Mucosa of rectum (tissue), 2 donors: ENCODE results near the gene BDH2.

Source experiments
- H3K27ac ChIP-seq, 2 donors: one replicate each; pipeline ENCODE4 v1.7.0; 2013; ENCODE audit warnings: inconsistent platforms in 2 of 2, low read depth in 2 of 2, low read length in 2 of 2
- H3K27me3 ChIP-seq, 2 donors: one replicate each; pipeline ENCODE4 v1.7.0; 2013; ENCODE audit warnings: low read length in 2 of 2; ENCODE audit not compliant: control insufficient read depth in 2 of 2, insufficient read depth in 2 of 2
- H3K36me3 ChIP-seq, 2 donors: one replicate each; pipeline ENCODE4 v1.7.0; 2013; ENCODE audit warnings: low read length in 2 of 2; ENCODE audit not compliant: control insufficient read depth in 2 of 2, insufficient read depth in 2 of 2
- H3K4me1 ChIP-seq, 2 donors: one replicate each; pipeline ENCODE4 v1.7.0; 2013; ENCODE audit warnings: low read length in 2 of 2, mild to moderate bottlenecking in 1 of 2; ENCODE audit not compliant: control insufficient read depth in 2 of 2, insufficient read depth in 2 of 2
- H3K4me3 ChIP-seq, 2 donors: one replicate each; pipeline ENCODE4 v1.7.0; 2013; ENCODE audit warnings: low read length in 2 of 2
- H3K9ac ChIP-seq, 2 donors: one replicate each; pipeline ENCODE4 v1.7.0; 2013; ENCODE audit warnings: low read length in 2 of 2, low read depth in 1 of 2, mild to moderate bottlenecking in 1 of 2
- H3K9me3 ChIP-seq, 2 donors: one replicate each; pipeline ENCODE4 v1.7.0; 2013; ENCODE audit warnings: low read length in 2 of 2; ENCODE audit not compliant: control insufficient read depth in 2 of 2
- donor health status: healthy.
- donor health status: Normal muscosa, but diverticular disease.

Gene BDH2

GRCh38 chr4:103099691-103100392 is at the start of gene BDH2:
Gene BDH2 (minus strand): TSS chr4:103099834. CDS start chr4:103096254, 3,580 bp downstream.
- Histone ChIP-seq H3K27ac (peak within 1 kb of the TSS; percentile 40 to 52), H3K36me3 (no peaks in the 10 kb centered on the region), H3K27me3 (no peaks in the 10 kb centered on the region), H3K9ac (peak within 1 kb of the TSS; percentile 52 to 57), H3K9me3 (no peaks in the 10 kb centered on the region), H3K4me3 (peak within 1 kb of the TSS; percentile 60 to 75), H3K4me1 (peaks cover 0 to 9% of the 10 kb centered on the region in 2 donors)

GRCh38 chr4:103144926-103145325 is 45.3 kb upstream of the BDH2 start:
- no peak overlapping the region for H3K27ac ChIP-seq
- H3K36me3 ChIP-seq: no peaks in the 10 kb centered on the region
- H3K27me3 ChIP-seq: no peaks in the 10 kb centered on the region

GRCh38 chr4:103137446-103137827 is 37.8 kb upstream of the BDH2 start:
- peaks cover 0 to 2% of the 10 kb centered on the region in 2 donors for H3K36me3 ChIP-seq

More at GRCh38 chr4:103144926-103145325, 45.3 kb upstream of the BDH2 start:
- Histone ChIP-seq H3K4me1 (no peaks in the 10 kb centered on the region), H3K9ac (no peak overlapping the region), H3K4me3 (no peak overlapping the region), H3K9me3 (no peaks in the 10 kb centered on the region)

DNA sequence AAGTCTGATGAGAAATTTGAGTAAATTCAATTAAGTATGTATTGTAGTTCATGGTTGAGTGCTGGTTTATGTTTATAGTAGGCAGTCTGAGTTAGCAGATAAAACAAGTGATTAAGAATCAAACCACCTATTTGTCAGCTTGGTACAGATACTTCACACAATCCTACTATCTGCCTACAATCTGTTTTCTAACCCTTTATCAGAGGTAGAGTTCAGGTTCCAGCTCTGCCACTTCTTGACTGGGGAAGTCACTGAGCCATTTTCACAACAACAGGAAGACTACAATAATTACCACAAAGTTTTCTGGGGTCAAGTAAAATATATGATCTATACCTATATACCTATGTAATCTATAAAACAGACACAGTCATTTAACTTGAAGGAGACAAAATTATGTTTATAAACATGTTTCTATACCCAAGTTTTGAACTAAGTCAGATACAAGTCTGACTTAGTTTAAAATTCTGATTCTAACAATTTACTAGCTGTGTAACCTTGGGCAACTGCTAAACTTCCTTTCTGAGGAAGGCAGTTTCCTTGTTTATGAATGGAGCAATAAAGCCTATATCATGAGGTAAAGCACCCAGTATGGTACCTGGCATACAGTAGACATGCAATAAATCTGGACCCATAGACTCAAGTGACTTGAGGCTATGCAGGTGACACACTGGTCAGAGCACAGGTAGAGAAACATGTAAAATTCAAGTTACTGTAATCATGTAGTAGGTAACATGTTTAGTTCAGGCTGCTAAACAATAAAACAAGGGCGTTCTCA is 37.2 kb upstream of the BDH2 start:
- no peaks in the 10 kb centered on the region for H3K4me1 ChIP-seq
- no peaks in the 10 kb centered on the region for H3K27me3 ChIP-seq
- peaks cover 0 to 2% of the 10 kb centered on the region in 2 donors for H3K36me3 ChIP-seq
- H3K27ac ChIP-seq: no peak overlapping the region
- H3K9ac ChIP-seq: no peak overlapping the region
- no peak overlapping the region for H3K4me3 ChIP-seq
- no peaks in the 10 kb centered on the region for H3K9me3 ChIP-seq

More at GRCh38 chr4:103137446-103137827, 37.8 kb upstream of the BDH2 start:
- no peaks in the 10 kb centered on the region for H3K9me3 ChIP-seq
- H3K4me3 ChIP-seq: no peak overlapping the region
- H3K9ac ChIP-seq: no peak overlapping the region
- no peaks in the 10 kb centered on the region for H3K27me3 ChIP-seq
- H3K4me1 ChIP-seq: no peaks in the 10 kb centered on the region
- no peak overlapping the region for H3K27ac ChIP-seq

DNA sequence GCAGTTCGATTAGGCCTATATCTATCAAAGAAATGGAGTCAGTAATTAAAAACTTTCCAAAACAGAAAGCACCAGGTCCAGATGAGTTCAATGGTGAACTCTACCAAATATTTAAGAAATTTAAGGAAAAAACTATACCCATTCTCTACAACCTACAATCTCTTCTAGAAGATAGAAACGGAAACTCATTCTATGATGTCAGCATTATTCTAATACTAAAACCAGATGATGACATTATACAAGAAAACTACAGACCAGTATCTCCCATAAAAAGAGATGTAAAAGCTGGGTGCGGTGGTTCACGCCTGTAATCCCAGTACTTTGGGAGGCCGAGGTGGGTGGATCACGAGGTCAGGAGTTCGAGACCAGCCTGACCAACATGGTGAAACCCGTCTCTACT is 29.5 kb upstream of the BDH2 start:
- no peaks in the 10 kb centered on the region for H3K27me3 ChIP-seq
- no peaks in the 10 kb centered on the region for H3K4me1 ChIP-seq
- H3K4me3 ChIP-seq: no peak overlapping the region
- peaks cover 0 to 2% of the 10 kb centered on the region in 2 donors for H3K36me3 ChIP-seq
- no peaks in the 10 kb centered on the region for H3K9me3 ChIP-seq
- H3K9ac ChIP-seq: no peak overlapping the region
- H3K27ac ChIP-seq: no peak overlapping the region

DNA sequence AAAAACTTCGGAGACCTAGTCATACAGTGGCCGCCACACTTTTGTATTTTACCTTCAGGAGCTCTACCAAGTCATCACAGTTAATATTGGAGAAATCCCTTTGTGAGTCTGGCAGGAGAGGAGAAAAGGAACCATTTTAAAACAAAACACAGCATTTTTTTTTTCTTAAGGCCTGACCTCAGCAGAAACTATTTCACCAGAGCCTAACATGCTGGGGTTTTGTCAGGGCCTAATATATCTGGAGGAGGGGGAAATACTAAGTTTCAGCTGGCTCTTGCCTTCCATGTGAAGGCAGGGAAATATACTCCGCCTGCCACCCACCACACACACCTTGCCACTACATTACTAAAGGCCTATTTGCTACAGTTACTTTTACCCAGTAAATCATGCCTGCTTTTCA is 26.5 kb upstream of the BDH2 start:
- H3K9me3 ChIP-seq: no peaks in the 10 kb centered on the region
- no peak overlapping the region for H3K27ac ChIP-seq
- no peak overlapping the region for H3K4me3 ChIP-seq
- H3K4me1 ChIP-seq: no peaks in the 10 kb centered on the region
- H3K27me3 ChIP-seq: no peaks in the 10 kb centered on the region
- no peaks in the 10 kb centered on the region for H3K36me3 ChIP-seq
- no peak overlapping the region for H3K9ac ChIP-seq

- Histone ChIP-seq H3K9me3 (no peaks in the 10 kb centered on the region), H3K36me3 (no peaks in the 10 kb centered on the region), H3K9ac (no peak overlapping the region), H3K4me1 (no peaks in the 10 kb centered on the region), H3K27ac (no peak overlapping the region), H3K27me3 (no peaks in the 10 kb centered on the region), H3K4me3 (no peak overlapping the region)
These were observed 23.5 kb upstream of the BDH2 start for GRCh38 chr4:103123114-103123513.

DNA sequence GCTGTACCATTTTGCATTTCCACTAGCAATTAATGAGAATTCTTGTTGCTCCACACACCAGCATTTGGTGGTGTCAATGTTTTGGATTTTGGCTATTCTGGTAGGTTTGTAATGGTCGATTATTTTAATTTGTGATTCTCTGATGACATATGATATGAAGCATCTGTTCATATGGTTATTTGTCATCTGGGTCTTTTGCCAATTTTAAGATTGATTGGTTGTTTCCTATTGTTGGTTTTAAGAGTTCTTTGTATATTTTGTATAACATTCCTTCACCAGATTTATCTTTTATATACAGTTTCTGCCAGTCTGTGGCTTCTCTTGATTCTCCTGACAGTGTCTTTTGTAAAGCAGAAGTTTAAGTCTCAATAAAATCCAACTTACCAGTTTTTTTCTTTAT is 18.5 kb upstream of the BDH2 start:
- no peak overlapping the region for H3K9ac ChIP-seq
- H3K27me3 ChIP-seq: no peaks in the 10 kb centered on the region
- no peaks in the 10 kb centered on the region for H3K9me3 ChIP-seq
- no peaks in the 10 kb centered on the region for H3K4me1 ChIP-seq
- H3K27ac ChIP-seq: no peak overlapping the region
- H3K36me3 ChIP-seq: no peaks in the 10 kb centered on the region
- no peak overlapping the region for H3K4me3 ChIP-seq

DNA sequence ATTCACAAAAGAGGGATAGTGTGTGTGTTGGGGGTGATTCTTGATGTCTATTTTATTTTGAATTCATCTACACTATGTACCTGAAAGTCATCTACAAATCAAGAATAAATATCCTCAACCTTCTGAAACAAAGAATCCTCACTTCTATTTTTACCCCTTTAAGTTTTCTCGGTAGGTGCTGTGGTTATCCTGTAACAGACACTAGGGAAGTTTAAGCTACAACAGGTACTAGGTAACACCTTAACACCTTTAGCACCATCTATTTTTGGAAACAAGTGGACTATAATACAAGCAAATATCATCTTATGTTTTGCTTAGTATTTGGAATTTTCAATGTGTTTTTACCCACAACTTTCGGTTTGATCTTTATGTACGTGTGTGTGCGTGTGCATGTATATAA is 12.0 kb upstream of the BDH2 start:
- Histone ChIP-seq H3K9ac (no peak overlapping the region), H3K27me3 (no peaks in the 10 kb centered on the region), H3K27ac (no peak overlapping the region), H3K4me1 (no peaks in the 10 kb centered on the region), H3K4me3 (no peak overlapping the region), H3K9me3 (no peaks in the 10 kb centered on the region), H3K36me3 (no peaks in the 10 kb centered on the region)

DNA sequence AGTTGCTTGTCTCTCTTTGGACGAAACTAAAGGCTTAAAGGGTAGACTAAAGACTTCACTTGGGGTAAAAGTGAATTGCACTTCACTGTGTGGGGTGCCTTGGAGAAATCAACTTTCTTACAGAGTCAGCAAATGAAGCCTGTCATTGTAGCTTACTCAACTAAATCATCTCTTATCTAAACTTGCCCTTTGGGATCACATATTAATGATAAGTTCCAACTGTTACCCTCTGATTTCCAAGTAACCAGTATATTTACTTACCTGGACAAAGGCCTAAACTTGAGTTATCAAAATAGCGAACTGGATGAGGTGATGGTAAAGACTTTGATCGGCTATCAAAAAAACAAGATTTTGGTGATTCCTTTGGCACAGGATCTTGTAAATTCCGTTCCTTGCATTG is 8.9 kb upstream of the BDH2 start:
- Histone ChIP-seq H3K9me3 (no peaks in the 10 kb centered on the region), H3K27ac (no peak overlapping the region), H3K27me3 (no peaks in the 10 kb centered on the region), H3K36me3 (no peaks in the 10 kb centered on the region), H3K4me1 (no peaks in the 10 kb centered on the region), H3K9ac (no peak overlapping the region), H3K4me3 (no peak overlapping the region)
